Measurements from ENCODE around the gene PDRG1. TPM values are rescaled to one million over a fixed set of nuclear protein-coding genes. Genes with fewer than 3 reads are reported as not detected.

The PDRG1 gene
- 1 to 10 TPM; 2.1 to 3.0 TPM for total RNA-seq

GRCh38 chr20:31951530-31952453 lies at the start of gene PDRG1:
TSS of gene PDRG1 (minus strand) at chr20:31952046. CDS start at chr20:31951961, 85 bp downstream.

GRCh38 chr20:31967830-31968249 lies 16.0 kb upstream of the PDRG1 start, which contains the start of gene XKR7:
TSS of gene XKR7 (plus strand) at chr20:31968151. CDS start at chr20:31968176, 25 bp downstream.

Small RNA genes within 50 kb of the gene (small RNA-seq; reads per million reads assigned to genes)
- gene RNU1-94P = 1.1 to 7.3 reads per million in 2 donors

Other genes starting within 250 kb of the PDRG1 start
- 10 to 100 TPM; 56.9 to 81.2 TPM for gene BCL2L1, start 229.2 kb downstream of the PDRG1 start, total RNA-seq
- 10 to 100 TPM; 47.1 to 88.9 TPM for gene TPX2, start 212.8 kb downstream of the PDRG1 start, total RNA-seq
- under 1 TPM; under 0.01 to 0.34 TPM for gene MYLK2, start 132.7 kb downstream of the PDRG1 start, total RNA-seq
- not detected for gene FOXS1, start 106.4 kb downstream of the PDRG1 start, total RNA-seq
- 1 to 10 TPM in 1 of 2 donors, under 1 TPM in 1; 0.67 to 10.0 TPM for gene DUSP15, start 81.5 kb downstream of the PDRG1 start, total RNA-seq
- under 1 TPM in 1 of 2 donors, not detected in 1; 0.34 TPM for gene TTLL9, start 81.4 kb downstream of the PDRG1 start, total RNA-seq
- gene XKR7, start 16.1 kb upstream of the PDRG1 start, total RNA-seq = not detected
- gene CCM2L, start 58.4 kb upstream of the PDRG1 start, total RNA-seq = not detected
- under 1 TPM in 1 of 2 donors, not detected in 1; 0.33 TPM for gene HCK, start 100.2 kb upstream of the PDRG1 start, total RNA-seq
- 10 to 100 TPM; 51.6 to 52.7 TPM for gene TM9SF4, start 157.7 kb upstream of the PDRG1 start, total RNA-seq

All from melanocyte of skin (primary cell).